Thymus (tissue), 11 donors: ENCODE data around the gene PRKX. TPM values are rescaled to one million over a fixed set of nuclear protein-coding genes. Genes with fewer than 3 reads are reported as not detected.
"Not testable (repeated sequence)": the region's sequence is repeated elsewhere in the genome, so short reads cannot be mapped to it uniquely, and the experiment has no call there.

Experiments used
- DNase-seq, 9 donors: peaks; one replicate each; pipeline ENCODE4 v3.0.0-alpha.2; 2013; ENCODE audit warnings: low spot score in 9 of 9, low read depth in 6 of 9, missing footprints in 1 of 9
- H3K27ac ChIP-seq, 2 donors: one replicate each; pipeline ENCODE4 v1.5.1; 2013; ENCODE audit warnings: control low read depth in 1 of 2, low read depth in 1 of 2, low read length in 1 of 2, mild to moderate bottlenecking in 1 of 2, moderate library complexity in 1 of 2
- H3K27me3 ChIP-seq, 2 donors: one replicate each; pipeline ENCODE4 v1.5.1; 2013; ENCODE audit warnings: low read length in 1 of 2; ENCODE audit not compliant: control insufficient read depth in 2 of 2, insufficient read depth in 1 of 2
- H3K36me3 ChIP-seq, 2 donors: one replicate each; pipeline ENCODE4 v1.5.1; 2013; ENCODE audit warnings: low read length in 1 of 2, mild to moderate bottlenecking in 1 of 2, moderate library complexity in 1 of 2; ENCODE audit not compliant: control insufficient read depth in 2 of 2, insufficient read depth in 2 of 2
- H3K4me1 ChIP-seq, 2 donors: one replicate each; pipeline ENCODE4 v1.5.1; 2013; ENCODE audit warnings: low read length in 2 of 2; ENCODE audit not compliant: control insufficient read depth in 2 of 2, insufficient read depth in 2 of 2
- H3K4me3 ChIP-seq, 2 donors: one replicate each; pipeline ENCODE4 v1.5.1; 2013; ENCODE audit warnings: low read length in 2 of 2, control low read depth in 1 of 2, mild to moderate bottlenecking in 1 of 2
- H3K9me3 ChIP-seq, 2 donors: one replicate each; pipeline ENCODE4 v1.5.1; 2013; ENCODE audit warnings: low read length in 1 of 2, mild to moderate bottlenecking in 1 of 2; ENCODE audit not compliant: control insufficient read depth in 2 of 2, insufficient read depth in 1 of 2
- WGBS: extraction: QIAGEN DNeasy Blood & Tissue Kit; methylation state at CpG from one replicate; pipeline ENCODE4 v1.1.7; 2013; 5-methylcytosine and 5-hydroxymethylcytosine counted together
- polyA plus RNA-seq: library from polyadenylated mRNA; stranded (reverse); fragments of 200-250 nt; gene quantifications from one replicate; pipeline ENCODE4 v1.2.3, GENCODE V29; 2013
- total RNA-seq: library from RNA; stranded (reverse); fragments of 120-200 nt; gene quantifications from one replicate; pipeline ENCODE4 v1.2.4, GENCODE V29; 2013
- donor health status: healthy.

PRKX gene
- total and polyA plus RNA-seq, 2 donors, result 8.6 to 14.2 TPM

DNA sequence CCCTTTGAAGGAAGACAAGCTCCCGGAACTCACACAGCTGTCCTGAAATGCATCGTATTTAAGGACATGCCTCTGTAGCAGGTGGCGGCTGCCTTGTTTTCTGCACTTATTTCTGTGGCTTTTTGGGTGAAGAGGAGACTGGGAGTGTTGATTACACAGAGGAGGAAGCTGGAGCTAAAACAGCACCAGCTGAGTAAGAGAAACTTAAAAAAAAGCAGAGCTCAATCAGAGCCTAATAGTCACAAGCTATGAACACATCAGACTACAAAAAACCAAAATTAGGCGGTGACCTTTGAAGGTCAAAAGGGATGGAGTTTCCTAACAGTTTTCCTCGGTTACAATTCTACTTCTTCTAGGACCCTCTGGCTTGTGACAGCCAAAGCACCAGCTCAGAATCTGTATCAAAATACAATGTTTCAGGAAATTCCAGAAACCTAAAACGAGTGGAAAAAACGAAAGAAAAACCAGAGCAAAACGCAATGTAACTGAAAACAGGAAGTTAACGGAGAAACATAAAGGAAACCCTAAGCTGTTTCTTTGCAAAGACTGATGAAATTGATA, 13.5 kb downstream of the PRKX start:
- WGBS, result 0% methylated on average over 9 of the region's 9 CpGs
- peaks cover 5 to 31% of the 10 kb centered on the region in 2 donors for H3K4me1 ChIP-seq
- H3K27me3 ChIP-seq, result no peaks in the 10 kb centered on the region
- peak in 6 of 9 donors; percentile 24 to 77 (median 40) for DNase-seq
- no peaks in the 10 kb centered on the region for H3K9me3 ChIP-seq
- H3K4me3 ChIP-seq, result peak overlapping the region; percentile 49 to 54
- peak overlapping the region; percentile 88 to 95 for H3K27ac ChIP-seq
- no peaks in the 10 kb centered on the region for H3K36me3 ChIP-seq

DNA sequence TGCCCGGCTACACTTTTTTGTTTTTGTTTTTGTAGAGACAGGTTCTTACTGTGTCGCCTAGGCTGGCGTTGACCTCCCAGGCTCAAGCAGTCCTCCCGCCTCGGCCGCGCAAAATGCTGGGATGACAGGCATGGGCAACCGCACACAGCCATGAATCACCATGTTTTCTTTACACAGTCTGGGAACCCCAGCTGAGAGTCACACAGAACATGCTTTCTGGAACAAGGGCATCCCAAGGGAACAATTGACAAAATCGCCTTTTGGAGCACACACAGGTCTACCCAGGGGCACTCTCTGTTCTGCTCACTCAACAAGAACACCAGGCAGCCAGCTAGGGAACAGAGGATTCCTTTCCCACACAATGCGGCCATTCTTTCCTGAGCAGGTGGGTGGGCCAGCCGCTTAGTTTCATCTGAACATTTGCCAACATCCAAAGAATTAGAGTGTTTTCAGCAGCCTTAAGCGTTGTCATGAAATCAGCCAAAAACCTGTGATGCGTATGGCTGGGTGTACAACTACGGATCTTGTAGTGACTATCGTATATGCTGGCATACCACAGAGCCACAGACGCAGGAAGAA, 15.7 kb downstream of the PRKX start:
- H3K4me1 ChIP-seq, result peaks cover 5 to 30% of the 10 kb centered on the region in 2 donors
- H3K27me3 ChIP-seq, result no peaks in the 10 kb centered on the region
- H3K4me3 ChIP-seq, result no peak overlapping the region
- no peaks in the 10 kb centered on the region for H3K9me3 ChIP-seq
- 95% methylated on average over 16 of the region's 16 CpGs for WGBS
- no peaks in the 10 kb centered on the region for H3K36me3 ChIP-seq
- peak overlapping the region; percentile 52 to 53 for H3K27ac ChIP-seq
- no peak for DNase-seq

DNA sequence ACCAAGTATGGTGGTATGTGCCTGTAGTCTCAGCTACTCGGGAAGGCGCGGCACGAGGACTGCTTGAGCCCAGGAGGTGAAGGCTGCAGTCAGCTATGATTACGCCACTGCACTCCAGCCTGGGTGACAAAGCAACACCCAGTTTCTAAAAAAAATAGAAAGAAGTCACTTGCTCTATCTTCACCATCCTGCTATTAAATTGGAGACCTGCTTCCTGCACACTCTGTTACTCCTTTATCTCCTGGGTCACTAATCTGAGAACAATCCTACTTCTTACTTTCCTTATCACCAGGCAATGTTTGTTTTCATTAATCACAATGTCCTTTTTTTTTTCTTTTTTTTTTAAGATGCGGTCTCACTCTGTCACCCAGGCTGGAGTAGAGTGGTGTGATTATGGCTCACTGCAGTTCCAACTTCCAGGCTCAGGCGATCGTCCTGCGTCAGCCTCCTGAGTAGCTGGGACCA, 16.2 kb downstream of the PRKX start:
- H3K4me1 ChIP-seq, result peaks cover 5 to 30% of the 10 kb centered on the region in 2 donors
- H3K36me3 ChIP-seq, result no peaks in the 10 kb centered on the region
- WGBS, result 93% methylated on average over 9 of the region's 9 CpGs
- no peaks in the 10 kb centered on the region for H3K27me3 ChIP-seq
- H3K27ac ChIP-seq, result no peak overlapping the region
- no peak overlapping the region for H3K4me3 ChIP-seq
- H3K9me3 ChIP-seq, result peaks cover 0 to under 1% of the 10 kb centered on the region in 2 donors
- DNase-seq, result no peak

DNA sequence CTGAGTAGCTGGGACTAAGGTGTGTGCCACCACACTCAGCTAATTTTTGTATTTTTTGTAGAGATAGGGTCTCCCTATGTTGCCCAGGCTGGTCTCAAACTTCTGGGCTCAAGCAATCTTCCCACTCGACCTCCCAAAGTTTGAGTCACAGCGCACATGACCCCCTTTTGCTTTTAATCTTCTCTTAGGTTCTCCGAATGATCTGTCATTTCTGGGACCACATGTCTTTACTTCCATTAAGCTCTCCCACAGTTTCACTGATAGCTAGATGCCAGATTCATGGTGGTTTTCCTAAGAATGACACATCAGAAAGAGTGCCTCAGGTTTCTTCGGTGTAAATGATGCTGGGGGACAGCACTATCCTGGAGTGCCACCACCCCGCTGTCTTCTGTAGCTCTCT, 17.9 kb downstream of the PRKX start:
- WGBS, result 89% methylated on average over 5 of the region's 5 CpGs
- H3K4me1 ChIP-seq, result peaks cover 3 to 25% of the 10 kb centered on the region in 2 donors
- H3K36me3 ChIP-seq, result no peaks in the 10 kb centered on the region
- DNase-seq, result no peak
- peaks cover 0 to 3% of the 10 kb centered on the region in 2 donors for H3K9me3 ChIP-seq
- H3K4me3 ChIP-seq, result no peak overlapping the region
- H3K27me3 ChIP-seq, result no peaks in the 10 kb centered on the region
- H3K27ac ChIP-seq, result no peak overlapping the region

DNA sequence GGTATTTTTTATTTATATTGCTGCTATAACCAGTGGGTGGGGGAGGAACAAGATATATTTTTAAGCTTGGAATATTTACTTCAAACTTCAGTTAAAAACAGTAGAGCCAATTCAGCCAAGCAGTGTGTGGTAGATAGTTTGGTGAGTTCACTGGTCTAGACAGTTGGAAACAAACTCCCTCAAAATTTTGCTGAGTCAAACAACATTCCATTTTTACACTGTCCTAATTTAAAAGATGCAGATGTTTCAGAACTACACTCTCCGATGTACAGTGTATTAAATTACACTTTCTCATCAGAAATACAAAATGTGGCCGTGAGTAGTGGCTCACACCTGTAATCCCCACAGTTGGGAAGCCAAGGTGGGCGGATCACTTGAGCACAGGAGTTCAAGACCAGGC, 23.3 kb downstream of the PRKX start:
- H3K4me3 ChIP-seq, result no peak overlapping the region
- H3K4me1 ChIP-seq, result no peaks in the 10 kb centered on the region
- no peak overlapping the region for H3K27ac ChIP-seq
- WGBS, result 67% methylated on average over 3 of the region's 3 CpGs
- no peaks in the 10 kb centered on the region for H3K27me3 ChIP-seq
- DNase-seq, result no peak
- H3K36me3 ChIP-seq, result no peaks in the 10 kb centered on the region
- H3K9me3 ChIP-seq, result peaks cover 0 to 3% of the 10 kb centered on the region in 2 donors

DNA sequence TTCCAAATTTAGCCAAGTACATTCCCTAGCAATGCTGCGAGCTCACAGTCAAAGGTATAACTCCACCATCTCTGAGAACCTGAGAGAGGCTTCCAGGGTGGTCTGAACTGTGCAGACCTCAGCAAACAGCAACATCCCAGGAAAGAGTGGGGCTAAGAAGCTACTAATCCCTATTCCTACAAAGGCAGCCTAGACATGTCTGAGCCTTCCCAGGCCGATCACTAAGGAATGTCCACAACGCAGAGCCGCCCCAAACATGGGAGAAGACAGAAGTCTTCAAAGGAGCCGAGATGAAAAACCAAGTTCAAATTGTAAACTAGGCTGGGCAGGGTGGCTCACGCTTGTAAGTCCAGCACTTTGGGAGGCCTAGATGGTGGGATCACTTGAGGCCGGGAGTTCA, 30.2 kb downstream of the PRKX start:
- H3K27ac ChIP-seq, H3K9me3 ChIP-seq, H3K4me1 ChIP-seq, H3K36me3 ChIP-seq, DNase-seq, H3K27me3 ChIP-seq, H3K4me3 ChIP-seq: not testable (repeated sequence)
- 96% methylated on average over 7 of the region's 7 CpGs for WGBS

DNA sequence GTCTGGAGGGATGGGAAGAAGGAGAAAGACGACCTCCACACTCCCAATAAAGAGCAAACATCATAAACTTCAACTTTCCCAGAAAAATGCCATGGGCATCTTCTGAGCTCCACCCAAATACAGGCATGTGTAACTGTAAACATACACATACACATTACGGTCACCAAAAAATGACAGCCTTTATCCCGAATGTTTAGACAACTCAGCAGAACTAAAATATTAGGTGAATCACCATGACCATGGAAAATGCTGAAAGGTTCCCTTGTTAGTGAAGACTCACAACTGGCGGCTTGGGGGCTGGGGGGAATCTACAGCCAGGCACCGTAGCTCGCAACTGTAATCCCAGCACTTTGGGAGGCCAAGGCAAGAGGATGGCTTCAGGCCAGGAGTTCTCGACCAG, 33.0 kb downstream of the PRKX start:
- Histone ChIP-seq H3K36me3 (no peaks in the 10 kb centered on the region), H3K27ac (no peak overlapping the region)
- WGBS, result 98% methylated on average over 7 of the region's 7 CpGs

DNA sequence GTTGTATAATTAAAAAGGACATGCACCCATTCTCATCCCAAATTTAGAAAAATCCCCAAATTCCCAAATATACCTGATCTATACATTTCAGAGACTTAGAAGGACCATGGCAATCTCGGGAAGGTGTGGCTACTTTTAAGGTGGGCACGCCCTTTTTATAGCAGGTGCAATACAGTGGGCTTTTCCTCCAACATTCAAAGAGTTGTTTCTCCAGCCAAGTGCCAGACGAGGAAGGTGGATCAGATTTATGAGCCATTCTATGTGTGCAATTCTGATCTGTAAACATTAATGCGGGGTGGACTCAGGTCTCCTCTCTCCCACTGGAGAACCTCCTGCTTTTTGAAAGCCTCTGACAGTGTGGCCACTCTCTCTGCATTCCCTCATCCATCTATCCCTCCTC, 33.8 kb downstream of the PRKX start:
- no peak overlapping the region for H3K4me3 ChIP-seq
- no peaks in the 10 kb centered on the region for H3K4me1 ChIP-seq
- DNase-seq, result no peak
- H3K27me3 ChIP-seq, result no peaks in the 10 kb centered on the region
- no peaks in the 10 kb centered on the region for H3K36me3 ChIP-seq
- H3K27ac ChIP-seq, result no peak overlapping the region
- WGBS, result 95% methylated on average over 4 of the region's 4 CpGs
- no peaks in the 10 kb centered on the region for H3K9me3 ChIP-seq

More for the DNA sequence above, 33.0 kb downstream of the PRKX start:
- Histone ChIP-seq H3K4me1 (no peaks in the 10 kb centered on the region), H3K27me3 (no peaks in the 10 kb centered on the region), H3K9me3 (no peaks in the 10 kb centered on the region), H3K4me3 (no peak overlapping the region)
- DNase-seq, result no peak

DNA sequence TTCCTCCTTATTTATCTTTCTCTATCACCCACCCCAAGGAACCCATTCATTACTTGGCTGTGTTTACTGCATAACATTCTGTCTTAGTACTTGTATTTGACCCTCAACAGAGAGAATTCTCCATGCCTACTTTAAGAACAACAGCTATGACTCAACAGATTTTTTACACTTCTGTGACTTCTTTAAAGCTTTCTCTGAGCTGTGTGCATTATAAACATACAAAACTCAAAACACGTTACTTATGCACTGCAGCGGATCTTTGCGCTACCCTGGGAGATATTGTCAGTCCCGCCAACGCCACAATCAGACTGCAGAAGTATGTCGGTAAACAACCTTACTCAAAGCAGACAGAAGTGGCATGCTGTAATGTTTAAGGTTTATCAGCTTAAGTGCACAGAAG, 35.1 kb downstream of the PRKX start:
- Histone ChIP-seq H3K9me3 (no peaks in the 10 kb centered on the region), H3K27me3 (no peaks in the 10 kb centered on the region), H3K4me1 (no peaks in the 10 kb centered on the region), H3K36me3 (peaks cover 7 to 8% of the 10 kb centered on the region in 2 donors), H3K4me3 (no peak overlapping the region), H3K27ac (no peak overlapping the region)
- DNase-seq, result no peak
- WGBS, result 92% methylated on average over 6 of the region's 6 CpGs
